HAP-1 (cell line): Measurements from ENCODE around the gene TMPRSS12.

Experiments
- DNase-seq, 2 experiments: peaks; one replicate each; pipeline ENCODE4 v3.0.0-alpha.2; 2016 to 2020; ENCODE audit warnings: low spot score in 2 of 2
- H3K27me3 ChIP-seq: fragments of 250-450 bp; sonication (Bioruptor Pico); 2 replicates; pipeline ENCODE4 v1.5.1; 2020; ENCODE audit warnings: low read depth, mild to moderate bottlenecking, moderate library complexity
- H3K36me3 ChIP-seq: fragments of 250-450 bp; sonication (Bioruptor Pico); replicated peaks from 2 replicates; pipeline ENCODE4 v1.5.1; 2020; ENCODE audit warnings: mild to moderate bottlenecking
- H3K4me1 ChIP-seq: fragments of 250-450 bp; sonication (Bioruptor Pico); 2 replicates; pipeline ENCODE4 v1.5.1; 2020; ENCODE audit warnings: mild to moderate bottlenecking
- H3K4me3 ChIP-seq: fragments of 250-450 bp; sonication (Bioruptor Pico); 2 replicates; pipeline ENCODE4 v1.5.1; 2020; ENCODE audit warnings: mild to moderate bottlenecking, moderate library complexity
- H3K9me3 ChIP-seq: fragments of 250-450 bp; sonication (Bioruptor Pico); 2 replicates; pipeline ENCODE4 v1.5.1; 2020; ENCODE audit warnings: mild to moderate bottlenecking, moderate library complexity
- in situ Hi-C: fragments of 300-500 bp; cut with MboI; formaldehyde crosslinking; loops from 3 replicates; pipeline ENCODE4 v1.14.3; 2020; ENCODE audit warnings: low sequenced_read_pairs, inconsistent platforms, mixed read lengths

Gene TMPRSS12

GRCh38 chr12:50934981-50935807 is 92.5 kb downstream of the TMPRSS12 start:
- H3K9me3 ChIP-seq, result peaks cover 3% of the 10 kb centered on the region; the same call in 1 of the 2 replicates
- in situ Hi-C loops, result no loop called here
- H3K36me3 ChIP-seq, result no peaks in the 10 kb centered on the region
- no peaks in the 10 kb centered on the region for H3K27me3 ChIP-seq
- no peak overlapping the region for H3K4me3 ChIP-seq
- peaks cover 28% of the 10 kb centered on the region for H3K4me1 ChIP-seq
- DNase-seq, result peak in 1 of 2 experiments; percentile 59

- H3K27me3 ChIP-seq, result no peaks in the 10 kb centered on the region
- H3K4me1 ChIP-seq, result peaks cover 26% of the 10 kb centered on the region
- peaks cover 3% of the 10 kb centered on the region; the same call in 1 of the 2 replicates for H3K9me3 ChIP-seq
- H3K4me3 ChIP-seq, result no peak overlapping the region
- no peaks in the 10 kb centered on the region for H3K36me3 ChIP-seq
- in situ Hi-C loops, result no loop called here
- DNase-seq, result no peak
Measured at GRCh38 chr12:50936821-50937530, 94.2 kb downstream of the TMPRSS12 start.
